MM.1S (cell line): ENCODE measurements around the gene EIF3A.

Source experiments
- DNase-seq: peaks from one replicate; pipeline ENCODE4 v3.0.0-alpha.2; 2015
- H2AFZ ChIP-seq: fragments of 300-600 bp; sonication (generic); 2 replicates; pipeline ENCODE4 v1.6.0; 2016; ENCODE audit warnings: antibody characterized with exemption, low read length
- H3F3A ChIP-seq: fragments of 300-600 bp; sonication (generic); 2 replicates; pipeline ENCODE4 v1.6.1; 2016; ENCODE audit warnings: mild to moderate bottlenecking, antibody characterized with exemption, low read length, moderate library complexity, mixed read lengths; ENCODE audit not compliant: insufficient read depth
- H3K27ac ChIP-seq: fragments of 300-600 bp; sonication (generic); 2 replicates; pipeline ENCODE4 v1.5.1; 2016; ENCODE audit warnings: mild to moderate bottlenecking, low read length
- H3K27me3 ChIP-seq: fragments of 300-600 bp; sonication (generic); replicated peaks from 2 replicates; pipeline ENCODE4 v1.6.0; 2016; ENCODE audit warnings: low read length; ENCODE audit not compliant: insufficient read depth
- H3K36me3 ChIP-seq: fragments of 300-600 bp; sonication (generic); replicated peaks from 2 replicates; pipeline ENCODE4 v1.6.1; 2016; ENCODE audit warnings: mild to moderate bottlenecking, low read length, mixed read lengths; ENCODE audit not compliant: insufficient read depth
- H3K4me1 ChIP-seq: fragments of 300-600 bp; sonication (generic); 2 replicates; pipeline ENCODE4 v1.6.1; 2016; ENCODE audit warnings: low read length, mixed read lengths
- H3K4me2 ChIP-seq: fragments of 300-600 bp; sonication (generic); 2 replicates; pipeline ENCODE4 v1.6.0; 2016; ENCODE audit warnings: low read depth, low read length
- H3K4me3 ChIP-seq: fragments of 300-600 bp; sonication (generic); 2 replicates; pipeline ENCODE4 v1.5.1; 2016; ENCODE audit warnings: low read length, mixed read lengths
- H3K79me2 ChIP-seq: fragments of 300-600 bp; sonication (generic); 2 replicates; pipeline ENCODE4 v1.6.1; 2016; ENCODE audit warnings: mixed run types, low read length, mixed read lengths
- H3K9ac ChIP-seq: fragments of 300-600 bp; sonication (generic); 2 replicates; pipeline ENCODE4 v1.6.1; 2016; ENCODE audit warnings: low read length, mixed read lengths
- H3K9me2 ChIP-seq: fragments of 300-600 bp; sonication (generic); replicated peaks from 2 replicates; pipeline ENCODE4 v1.6.1; 2016; ENCODE audit warnings: mild to moderate bottlenecking, low read length, mixed read lengths; ENCODE audit not compliant: insufficient read depth
- H3K9me3 ChIP-seq: fragments of 300-600 bp; sonication (generic); replicated peaks from 2 replicates; pipeline ENCODE4 v1.6.1; 2016; ENCODE audit warnings: mild to moderate bottlenecking, low read length, mixed read lengths; ENCODE audit not compliant: insufficient read depth
- H4K20me1 ChIP-seq: fragments of 300-600 bp; sonication (generic); 2 replicates; pipeline ENCODE4 v1.6.1; 2016; ENCODE audit warnings: mild to moderate bottlenecking, low read length, moderate library complexity, mixed read lengths; ENCODE audit not compliant: insufficient read depth
- CTCF ChIP-seq: fragments of 300-600 bp; sonication (generic); IDR thresholded peaks from 2 replicates; pipeline ENCODE4 v1.5.1; 2016; ENCODE audit warnings: antibody characterized with exemption, low read length, mixed read lengths
- EZH2 ChIP-seq: fragments of 300-600 bp; sonication (generic); optimal IDR thresholded peaks from 2 replicates; pipeline ENCODE3; 2017; ENCODE audit warnings: low read depth, mild to moderate bottlenecking, antibody characterized with exemption, low read length, mixed read lengths
- EZH2phosphoT487 ChIP-seq: fragments of 300-600 bp; sonication (generic); IDR thresholded peaks from 2 replicates; pipeline ENCODE4 v1.6.1; 2018; ENCODE audit warnings: antibody characterized with exemption, low read length

The EIF3A gene

GRCh38 chr10:119105155-119105554, 24.5 kb upstream of the EIF3A start:
- H3K4me2 ChIP-seq: peak overlapping the region; percentile 96
- H3K9me3 ChIP-seq: no peaks in the 10 kb centered on the region
- peaks cover 3% of the 10 kb centered on the region for H3F3A ChIP-seq
- H3K79me2 ChIP-seq: peaks cover 22% of the 10 kb centered on the region
- DNase-seq: no peak
- no peak overlapping the region for H2AFZ ChIP-seq
- no peaks in the 10 kb centered on the region for H4K20me1 ChIP-seq
- H3K27me3 ChIP-seq: no peaks in the 10 kb centered on the region
- no peak for TF ChIP-seq CTCF
- no peak for TF ChIP-seq EZH2
- TF ChIP-seq EZH2phosphoT487: no peak
- H3K9me2 ChIP-seq: no peaks in the 10 kb centered on the region
- H3K36me3 ChIP-seq: no peaks in the 10 kb centered on the region
- no peak overlapping the region for H3K27ac ChIP-seq
- peak overlapping the region; percentile 72 for H3K4me3 ChIP-seq
- H3K4me1 ChIP-seq: 0 out of 2 replicates have a peak, but pooled peaks cover 6% of the 10 kb centered on the region
- H3K9ac ChIP-seq: peak overlapping the region; percentile 64; the same call in 1 of the 2 replicates

GRCh38 chr10:119104654-119105015, 24.0 kb upstream of the EIF3A start:
- Histone ChIP-seq H4K20me1 (no peaks in the 10 kb centered on the region), H3K79me2 (peaks cover 22% of the 10 kb centered on the region), H3K9me2 (no peaks in the 10 kb centered on the region), H3K9me3 (no peaks in the 10 kb centered on the region), H3K4me3 (peak overlapping the region; percentile 72), H2AFZ (peak overlapping the region; percentile 41; the same call in 1 of the 2 replicates), H3K27ac (no peak overlapping the region), H3K4me1 (0 out of 2 replicates have a peak, but pooled peaks cover 6% of the 10 kb centered on the region), H3K4me2 (peak overlapping the region; percentile 96), H3K27me3 (no peaks in the 10 kb centered on the region), H3F3A (peaks cover 3% of the 10 kb centered on the region), H3K9ac (peak overlapping the region; percentile 64; the same call in 1 of the 2 replicates), H3K36me3 (no peaks in the 10 kb centered on the region)
- DNase-seq: no peak
- no peak for TF ChIP-seq CTCF
- TF ChIP-seq EZH2: no peak

GRCh38 chr10:119103903-119104653, 23.5 kb upstream of the EIF3A start, which contains the start of gene DENND10:
Gene DENND10 (plus strand): TSS chr10:119104113. CDS start chr10:119104143, 30 bp downstream.
- DNase-seq: peak; percentile 78
- no peak within 1 kb of the TSS for H3K27ac ChIP-seq

More at GRCh38 chr10:119103903-119104653, 23.5 kb upstream of the EIF3A start, which contains the start of gene DENND10:
- Histone ChIP-seq H3K9ac (peak within 1 kb of the TSS; percentile 64; the same call in 1 of the 2 replicates), H3K4me3 (peak within 1 kb of the TSS; percentile 72), H3K27me3 (no peaks in the 10 kb centered on the region), H3K36me3 (no peaks in the 10 kb centered on the region), H3K79me2 (peaks cover 22% of the 10 kb centered on the region), H3K9me3 (no peaks in the 10 kb centered on the region), H3K9me2 (no peaks in the 10 kb centered on the region), H3K4me2 (peak within 1 kb of the TSS; percentile 96), H2AFZ (peak within 1 kb of the TSS; percentile 49), H4K20me1 (no peaks in the 10 kb centered on the region), H3F3A (peaks cover 3% of the 10 kb centered on the region), H3K4me1 (0 out of 2 replicates have a peak, but pooled peaks cover 6% of the 10 kb centered on the region)
- TF ChIP-seq EZH2phosphoT487 (no peak), EZH2 (no peak), CTCF (no peak)
